Stimulated activated CD4-positive, alpha-beta T cell treated with anti-CD3 and anti-CD28 coated beads, Interleukin-2, amount 100 ng/mL, for 24 hours (primary cell): ENCODE results near the gene TTLL11.
A peak's percentile ranks its signal among the peaks of the same experiment; 100 is the strongest.
"Not testable (repeated sequence)": the region's sequence is repeated elsewhere in the genome, so short reads cannot be mapped to it uniquely, and the experiment has no call there.

Experiments
- DNase-seq, 2 donors: peaks; one replicate each; pipeline ENCODE4 v3.0.0-alpha.2; 2020

TTLL11 gene

DNA sequence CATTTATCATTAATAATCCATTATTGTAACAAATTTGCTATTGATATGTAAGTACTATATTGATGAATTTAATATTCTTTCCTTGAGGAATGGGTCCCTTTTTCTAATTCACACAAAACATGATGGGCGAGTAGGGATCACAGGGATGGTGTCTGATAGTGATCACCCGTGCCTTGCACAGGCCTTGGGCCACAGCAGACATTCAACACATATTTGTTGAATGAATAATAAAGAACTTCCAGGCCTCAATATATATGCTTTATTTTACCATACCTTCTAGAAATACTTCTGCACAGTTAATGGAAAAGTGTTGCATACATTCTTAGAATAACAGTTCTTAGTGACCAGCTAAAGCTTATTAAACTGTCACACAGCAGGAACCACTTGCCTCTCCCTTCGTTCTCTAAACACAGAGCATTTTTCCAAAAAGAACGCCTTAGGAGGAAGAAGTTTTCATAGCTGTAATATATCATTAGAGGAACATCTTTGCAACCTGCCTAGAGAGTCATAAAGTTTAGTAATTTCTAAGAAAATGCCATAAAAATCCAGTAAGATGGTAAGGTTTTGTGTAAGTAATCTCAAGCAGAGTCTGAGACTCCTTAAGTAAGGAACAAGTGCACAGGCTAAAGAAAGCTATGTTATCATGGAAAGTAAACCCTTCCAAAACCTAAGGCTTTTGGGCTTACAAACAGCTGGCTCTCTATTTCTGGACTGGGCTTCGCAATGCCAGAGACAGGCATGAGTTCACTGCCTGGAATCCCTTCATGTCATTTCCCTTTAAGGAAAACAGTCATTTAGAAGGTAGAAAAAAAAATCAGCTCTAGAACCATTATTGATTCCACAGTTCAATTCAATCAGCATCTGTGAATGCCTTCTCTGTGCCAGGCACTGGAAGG, 17.7 kb downstream of the TTLL11 start:
- no peak for DNase-seq

GRCh38 chr9:122071715-122072114, 21.4 kb downstream of the TTLL11 start:
- DNase-seq = no peak

- DNase-seq = no peak
Measured at GRCh38 chr9:122070728-122071515, 22.2 kb downstream of the TTLL11 start.

DNA sequence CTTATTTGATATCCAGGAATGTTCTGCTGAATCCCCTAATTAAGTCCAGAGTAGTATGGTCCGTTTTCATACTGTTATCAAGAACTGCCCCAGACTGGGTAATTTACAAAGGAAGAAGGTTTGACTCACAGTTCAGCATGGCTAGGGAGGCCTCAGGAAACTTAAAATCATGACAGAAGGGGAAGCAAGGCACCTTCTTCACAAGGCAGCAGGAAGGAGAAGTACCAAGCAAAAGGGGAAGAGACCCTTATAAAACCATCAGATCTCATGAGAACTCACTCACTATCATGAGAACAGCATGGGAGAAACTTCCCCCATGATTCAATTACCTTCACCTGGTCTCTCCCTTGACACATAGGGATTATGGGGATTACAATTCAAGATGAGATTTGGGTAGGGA, 26.4 kb downstream of the TTLL11 start:
- not testable (repeated sequence) for DNase-seq

DNA sequence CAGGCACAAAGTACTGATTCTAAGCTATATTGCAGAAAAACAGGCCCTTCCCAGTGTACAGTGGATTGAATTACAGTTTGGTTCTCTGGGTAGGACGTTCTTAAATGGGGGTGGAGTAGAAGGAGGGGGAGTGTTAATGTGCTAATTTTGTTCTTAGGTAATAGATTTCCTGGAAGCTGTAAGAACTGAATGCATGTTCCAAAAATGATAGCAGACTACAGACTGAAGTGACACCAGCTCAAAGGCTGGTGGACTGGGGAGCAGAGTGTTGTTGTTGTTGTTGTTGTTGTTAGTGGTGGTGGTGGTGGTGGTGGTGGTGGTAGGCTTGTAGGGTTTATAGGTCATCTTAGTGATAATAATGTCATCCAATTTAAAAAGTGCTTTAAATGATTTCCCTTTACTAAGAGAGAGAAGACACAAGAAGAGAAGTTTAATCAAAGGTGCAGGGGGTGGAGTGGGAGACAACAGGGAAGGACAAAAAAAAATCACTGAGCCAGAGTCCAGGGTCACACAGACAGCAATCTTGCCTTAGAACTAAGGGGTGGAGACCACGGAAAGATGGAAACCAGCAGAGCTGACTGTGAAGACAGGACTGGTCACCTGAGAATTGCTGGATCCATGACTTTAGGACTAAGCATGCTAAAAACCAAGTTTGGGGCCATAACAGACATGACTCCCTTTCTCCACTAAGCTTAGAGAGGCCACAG, 27.0 kb downstream of the TTLL11 start:
- DNase-seq = no peak

DNA sequence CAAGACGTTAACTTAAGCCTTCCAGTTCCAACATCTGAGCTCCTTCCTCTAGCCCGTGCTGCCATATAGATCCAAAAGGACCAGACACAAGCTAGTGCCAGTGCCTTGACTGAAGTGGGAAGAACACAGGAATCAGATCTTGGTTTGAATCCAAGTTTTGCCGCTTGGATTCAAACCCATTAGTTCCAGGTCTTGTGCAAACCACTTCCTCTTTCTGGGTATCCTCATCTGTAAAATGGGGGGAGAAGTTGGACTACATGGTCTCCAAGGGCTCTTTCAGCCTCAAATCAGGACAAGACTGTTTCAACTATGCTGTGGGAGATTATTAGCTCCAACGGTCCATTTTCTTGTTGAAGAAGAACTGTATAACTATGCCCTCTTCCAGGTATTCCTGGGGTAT, 32.6 kb downstream of the TTLL11 start:
- no peak for DNase-seq

- DNase-seq = no peak
Measured at GRCh38 chr9:122059955-122060324, 33.2 kb downstream of the TTLL11 start.

DNA sequence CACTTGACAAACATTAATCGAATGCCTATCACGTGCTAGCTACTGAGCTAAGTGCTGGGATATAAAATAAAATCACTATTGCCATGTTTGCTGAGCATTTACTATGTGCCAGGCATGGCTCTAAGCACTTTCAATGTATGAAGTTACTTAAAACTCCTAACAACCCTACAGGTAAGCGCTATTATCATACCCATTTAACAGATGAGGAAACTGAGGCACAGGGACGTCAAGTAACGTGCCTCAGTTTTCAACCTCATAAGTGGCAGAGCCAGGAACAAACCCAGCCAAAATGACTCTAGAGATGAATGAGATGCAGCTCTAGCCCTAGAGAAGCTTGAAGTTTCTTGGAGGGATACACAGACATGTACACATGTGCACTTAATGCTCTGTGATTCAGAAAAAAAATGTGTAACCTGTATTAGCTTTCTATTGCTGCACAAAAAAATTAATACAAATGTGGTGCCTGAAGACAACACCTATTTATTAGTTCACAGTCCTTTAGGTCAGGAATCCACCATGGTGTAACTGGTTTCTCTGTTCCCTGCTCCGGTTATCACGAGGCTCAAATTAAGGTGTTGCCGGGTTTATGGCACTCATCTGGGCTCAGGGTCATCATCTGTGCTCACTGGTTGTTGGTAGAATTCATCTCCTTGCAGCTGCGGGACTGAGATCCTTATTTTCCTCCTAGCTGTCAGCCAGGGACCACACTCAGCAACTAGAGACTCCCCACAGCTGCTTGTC, 33.7 kb downstream of the TTLL11 start:
- no peak for DNase-seq

- DNase-seq = no peak
Measured at GRCh38 chr9:122058709-122059108, 34.4 kb downstream of the TTLL11 start.

DNA sequence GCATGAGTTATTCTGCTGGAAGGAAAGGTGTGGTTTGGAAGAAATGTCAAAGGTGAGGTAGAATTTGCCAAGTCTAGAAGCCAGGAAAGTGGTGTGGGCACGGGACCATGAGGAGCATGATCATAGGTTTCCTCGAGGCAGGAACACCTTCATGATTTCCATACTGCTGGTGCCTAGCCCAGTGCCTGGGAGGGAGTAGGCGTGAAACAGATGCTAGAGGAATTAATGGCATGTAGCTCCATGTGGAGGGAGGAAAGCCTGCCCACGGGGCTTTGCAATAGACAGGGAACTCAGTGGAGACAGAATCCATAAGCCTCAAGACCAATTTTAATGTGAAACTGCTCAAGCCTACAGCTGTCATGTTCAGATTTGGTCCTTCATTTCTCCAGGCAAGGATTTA, 35.1 kb downstream of the TTLL11 start:
- no peak for DNase-seq

GRCh38 chr9:122057211-122057610, 35.9 kb downstream of the TTLL11 start:
- no peak for DNase-seq

GRCh38 chr9:122056484-122056883, 36.6 kb downstream of the TTLL11 start:
- no peak for DNase-seq

GRCh38 chr9:122055701-122056100, 37.4 kb downstream of the TTLL11 start:
- no peak for DNase-seq

DNA sequence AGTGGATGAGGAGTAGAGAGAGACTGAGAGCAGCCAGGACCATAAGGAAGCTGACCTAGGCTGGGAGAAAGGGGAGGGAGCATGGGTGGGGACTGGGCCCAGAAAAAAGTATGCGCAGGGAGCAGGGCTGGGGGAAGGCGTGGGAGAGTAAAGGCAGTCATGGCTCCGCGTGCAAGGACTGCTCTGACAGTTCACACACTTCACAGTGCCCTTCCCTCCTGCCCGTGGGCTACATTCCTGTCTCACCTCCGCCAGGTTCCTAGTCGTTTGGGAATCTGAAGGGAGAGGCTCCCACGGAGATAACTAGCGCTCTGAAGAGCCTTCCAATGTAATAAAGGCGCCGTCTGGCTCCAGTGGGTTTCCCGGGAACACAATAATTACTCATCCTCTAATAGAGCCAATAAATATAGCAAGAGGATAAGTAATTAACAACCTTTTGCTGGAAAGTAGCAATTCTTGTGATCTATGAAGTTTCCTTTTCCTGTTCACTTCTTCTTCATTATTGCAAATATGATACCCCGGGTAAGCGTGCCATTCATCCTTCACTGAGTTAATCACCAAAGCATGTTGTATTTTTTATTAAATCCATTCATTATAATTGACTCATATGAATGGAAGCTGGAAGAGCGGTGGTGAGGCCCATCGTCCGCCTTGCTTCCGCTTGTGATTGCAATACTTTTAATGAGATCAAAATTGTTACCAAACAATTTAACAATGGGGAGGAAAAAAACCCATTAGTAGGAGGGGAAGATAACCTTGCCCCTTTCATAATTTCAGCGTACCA, 39.3 kb downstream of the TTLL11 start:
- no peak for DNase-seq

GRCh38 chr9:122053064-122053463, 40.0 kb downstream of the TTLL11 start:
- no peak for DNase-seq

DNA sequence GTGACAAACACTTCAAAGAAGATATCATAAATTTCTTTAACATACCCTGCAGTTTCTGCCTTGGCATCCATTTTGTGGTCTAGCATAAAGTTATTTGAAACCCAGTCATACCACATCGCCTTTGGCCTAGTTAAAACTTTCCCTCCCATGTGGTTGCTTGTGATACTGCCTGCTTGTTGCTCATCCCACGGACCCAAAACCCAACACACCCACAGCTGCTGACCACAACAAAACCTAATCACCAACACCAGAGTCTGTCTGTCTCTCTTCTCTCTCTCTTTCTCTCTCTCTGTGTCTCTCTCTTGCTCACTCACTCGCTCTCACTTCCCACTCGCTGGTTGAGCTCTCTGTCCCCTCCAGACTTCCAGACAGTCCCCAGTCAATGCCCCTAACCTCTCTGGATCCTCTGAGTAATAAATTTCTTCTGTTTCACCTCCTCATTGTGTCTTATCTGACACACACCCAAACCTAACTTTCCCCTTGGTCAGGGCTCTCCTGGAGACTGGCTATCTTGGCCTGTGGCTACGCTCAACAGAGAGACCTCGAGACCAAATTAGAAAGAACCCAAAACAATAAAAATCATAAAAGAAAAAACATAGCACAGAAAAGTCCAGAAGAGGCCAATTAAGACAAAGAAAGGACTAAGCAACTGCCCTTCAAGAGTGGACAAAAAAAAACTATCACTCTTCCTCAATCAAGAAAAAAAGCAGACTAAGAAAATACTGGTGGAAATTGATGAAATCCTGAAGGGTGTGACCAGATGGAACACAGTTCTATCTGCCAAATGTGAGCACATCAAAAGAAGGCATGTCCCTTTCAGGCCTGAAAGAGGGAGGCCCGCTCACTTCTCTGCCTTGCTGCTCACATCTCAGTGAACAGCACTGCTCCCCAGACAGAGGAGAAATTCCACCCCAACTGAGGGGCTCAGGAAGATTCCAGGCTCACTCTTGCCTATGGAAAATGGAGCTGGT, 41.5 kb downstream of the TTLL11 start:
- peak; percentile 58 to 66 for DNase-seq

DNA sequence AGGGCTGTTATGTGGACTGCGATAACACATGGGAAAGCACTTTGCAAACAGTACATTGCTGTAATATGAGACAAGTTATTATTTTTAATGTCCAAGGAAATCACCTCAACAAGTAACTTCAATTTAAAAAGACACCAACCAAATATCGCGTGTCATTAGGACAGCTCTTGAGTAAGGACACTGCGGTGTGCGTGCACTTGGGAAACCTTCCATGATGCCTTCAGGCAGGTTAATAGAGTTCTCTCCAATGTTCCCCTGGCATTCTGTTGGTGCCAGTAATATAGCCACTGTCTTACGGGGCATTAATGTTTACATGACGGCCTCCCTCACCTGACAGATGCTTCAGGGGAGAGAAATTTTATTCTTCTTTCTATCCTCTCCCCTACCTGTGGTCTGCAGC, 42.9 kb downstream of the TTLL11 start:
- DNase-seq = no peak

- no peak for DNase-seq
Measured at GRCh38 chr9:122042056-122042455, 51.1 kb downstream of the TTLL11 start.

GRCh38 chr9:122040561-122041242, 52.4 kb downstream of the TTLL11 start:
- DNase-seq = no peak

DNA sequence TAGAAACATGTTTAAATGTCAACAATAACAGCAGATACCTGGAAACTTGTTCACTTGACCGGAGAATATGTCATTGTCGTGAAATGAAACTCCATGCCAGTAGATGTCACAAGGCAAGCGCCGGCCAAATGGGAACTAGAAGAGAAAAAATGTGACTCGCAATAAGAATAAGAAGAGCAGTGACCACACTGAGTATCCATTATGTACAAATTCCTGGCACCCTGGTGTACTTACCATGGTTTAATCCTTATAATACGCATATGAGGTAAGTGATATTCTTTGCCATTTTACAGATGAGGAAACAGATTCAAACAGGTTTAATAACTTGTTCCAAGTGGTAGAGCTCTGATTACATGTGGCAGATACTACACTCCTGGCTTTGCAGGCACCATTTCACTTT, 53.9 kb downstream of the TTLL11 start:
- no peak for DNase-seq
